ENCODE measurements around the gene TBC1D30. TPM values are rescaled to one million over a fixed set of nuclear protein-coding genes. Genes with fewer than 3 reads are reported as not detected.

TBC1D30 gene
- total and polyA plus RNA-seq, 3 experiments from 2014 or later = 1.7 TPM; not detected in 1

GRCh38 chr12:64825143-64826021 is 935 bp downstream of the TBC1D30 start:
- H3K9me3 ChIP-seq (ENCODE audit: low read length) = no peaks in the 10 kb centered on the region
- Mint-ChIP-seq H3K27ac (peak overlapping the region in 1 of 8 donors; percentile 30), H3K4me1 (peaks cover 17 to 25% (median 20%) of the 10 kb centered on the region in 3 donors), H3K9me3 (peaks cover 0 to 3% (median 2%) of the 10 kb centered on the region in 5 donors), H3K4me3 (peak overlapping the region; percentile 60 to 79 (median 76)), H3K36me3 (no peaks in the 10 kb centered on the region), H3K27me3 (peaks cover 47 to 75% of the 10 kb centered on the region in 2 donors)
- peaks cover 36% of the 10 kb centered on the region for H3K27me3 ChIP-seq (ENCODE audit: insufficient read depth, low read length, poor library complexity, severe bottlenecking)
- peaks cover 15% of the 10 kb centered on the region for H3K4me1 ChIP-seq (ENCODE audit: insufficient read depth, low read length)
- H3K27ac ChIP-seq (ENCODE audit: low read depth, low read length) = no peak overlapping the region
- ChIA-PET CTCF (interaction anchor here (1.2 to 2.2 kb wide), 3 partner anchors 11 to 29 kb away, joined by 3 to 6 read pairs (median 4); no protein-coding TSS in a partner anchor), POLR2A (no interaction called here)
- no peaks in the 10 kb centered on the region for H3K36me3 ChIP-seq (ENCODE audit: insufficient read depth, low read length)
- H3K4me3 ChIP-seq (ENCODE audit: low read length) = no peak overlapping the region
- DNase-seq = no peak

- Mint-ChIP-seq H3K4me3 (peak overlapping the region; percentile 25 to 69 (median 37)), H3K27ac (peak overlapping the region in 1 of 8 donors; percentile 22), H3K36me3 (no peaks in the 10 kb centered on the region), H3K4me1 (peaks cover 17 to 25% (median 20%) of the 10 kb centered on the region in 3 donors), H3K27me3 (peaks cover 44 to 72% of the 10 kb centered on the region in 2 donors), H3K9me3 (peaks cover 0 to 3% (median 2%) of the 10 kb centered on the region in 5 donors)
- peak in 3 of 5 donors; percentile 16 to 57 (median 25) for DNase-seq
- no peak overlapping the region for H3K4me3 ChIP-seq (ENCODE audit: low read length)
- peaks cover 15% of the 10 kb centered on the region for H3K4me1 ChIP-seq (ENCODE audit: insufficient read depth, low read length)
- H3K27ac ChIP-seq (ENCODE audit: low read depth, low read length) = no peak overlapping the region
- ChIA-PET POLR2A (no interaction called here), CTCF (interaction anchor here (1.2 to 2.2 kb wide), 3 partner anchors 10 to 30 kb away, joined by 3 to 6 read pairs (median 4); no protein-coding TSS in a partner anchor)
- H3K9me3 ChIP-seq (ENCODE audit: low read length) = no peaks in the 10 kb centered on the region
- H3K27me3 ChIP-seq (ENCODE audit: insufficient read depth, low read length, poor library complexity, severe bottlenecking) = peaks cover 36% of the 10 kb centered on the region
- no peaks in the 10 kb centered on the region for H3K36me3 ChIP-seq (ENCODE audit: insufficient read depth, low read length)
These were observed 1.8 kb downstream of the TBC1D30 start for GRCh38 chr12:64826234-64826633.

- ChIA-PET CTCF (no interaction called here), POLR2A (no interaction called here)
- Histone ChIP-seq H3K27me3 (ENCODE audit: insufficient read depth, low read length, poor library complexity, severe bottlenecking) (peaks cover 32% of the 10 kb centered on the region), H3K9me3 (ENCODE audit: low read length) (no peaks in the 10 kb centered on the region), H3K4me3 (ENCODE audit: low read length) (no peak overlapping the region), H3K4me1 (ENCODE audit: insufficient read depth, low read length) (peaks cover 15% of the 10 kb centered on the region), H3K27ac (ENCODE audit: low read depth, low read length) (no peak overlapping the region), H3K36me3 (ENCODE audit: insufficient read depth, low read length) (no peaks in the 10 kb centered on the region)
- H3K9me3 Mint-ChIP-seq = peaks cover 0 to 2% (median 0%) of the 10 kb centered on the region in 5 donors
- DNase-seq = no peak
- H3K4me3 Mint-ChIP-seq = no peak overlapping the region
- H3K27me3 Mint-ChIP-seq = peaks cover 43 to 64% of the 10 kb centered on the region in 2 donors
- H3K36me3 Mint-ChIP-seq = no peaks in the 10 kb centered on the region
- peaks cover 17 to 25% (median 20%) of the 10 kb centered on the region in 3 donors for H3K4me1 Mint-ChIP-seq
- no peak overlapping the region for H3K27ac Mint-ChIP-seq
These were observed 4.3 kb downstream of the TBC1D30 start for GRCh38 chr12:64828713-64829112.

- peaks cover 11 to 32% of the 10 kb centered on the region in 2 donors for H3K27me3 Mint-ChIP-seq
- H3K27ac Mint-ChIP-seq = no peak overlapping the region
- Histone ChIP-seq H3K9me3 (ENCODE audit: low read length) (no peaks in the 10 kb centered on the region), H3K27me3 (ENCODE audit: insufficient read depth, low read length, poor library complexity, severe bottlenecking) (no peaks in the 10 kb centered on the region), H3K4me1 (ENCODE audit: insufficient read depth, low read length) (no peaks in the 10 kb centered on the region), H3K27ac (ENCODE audit: low read depth, low read length) (no peak overlapping the region), H3K36me3 (ENCODE audit: insufficient read depth, low read length) (no peaks in the 10 kb centered on the region), H3K4me3 (ENCODE audit: low read length) (no peak overlapping the region)
- no peaks in the 10 kb centered on the region for H3K4me1 Mint-ChIP-seq
- CTCF ChIA-PET = no interaction called here
- no peaks in the 10 kb centered on the region for H3K36me3 Mint-ChIP-seq
- H3K9me3 Mint-ChIP-seq = peaks cover 0 to 4% (median 0%) of the 10 kb centered on the region in 5 donors
- no peak for DNase-seq
- H3K4me3 Mint-ChIP-seq = no peak overlapping the region
- POLR2A ChIA-PET = no interaction called here
These were observed 9.5 kb downstream of the TBC1D30 start for GRCh38 chr12:64833928-64834327.

- no peak for DNase-seq
- Mint-ChIP-seq H3K4me3 (no peak overlapping the region), H3K4me1 (no peaks in the 10 kb centered on the region), H3K9me3 (peaks cover 0 to 4% (median 0%) of the 10 kb centered on the region in 5 donors), H3K27ac (no peak overlapping the region), H3K36me3 (no peaks in the 10 kb centered on the region), H3K27me3 (peaks cover 8 to 19% of the 10 kb centered on the region in 2 donors)
- no peaks in the 10 kb centered on the region for H3K36me3 ChIP-seq (ENCODE audit: insufficient read depth, low read length)
- CTCF ChIA-PET = interaction anchor here (0.7 to 1.5 kb wide), 3 partner anchors 10 to 22 kb away, joined by 3 to 4 read pairs (median 3); no protein-coding TSS in a partner anchor
- POLR2A ChIA-PET = no interaction called here
- no peaks in the 10 kb centered on the region for H3K27me3 ChIP-seq (ENCODE audit: insufficient read depth, low read length, poor library complexity, severe bottlenecking)
- H3K27ac ChIP-seq (ENCODE audit: low read depth, low read length) = no peak overlapping the region
- no peak overlapping the region for H3K4me3 ChIP-seq (ENCODE audit: low read length)
- H3K4me1 ChIP-seq (ENCODE audit: insufficient read depth, low read length) = no peaks in the 10 kb centered on the region
- no peaks in the 10 kb centered on the region for H3K9me3 ChIP-seq (ENCODE audit: low read length)
These were observed 11.5 kb downstream of the TBC1D30 start for GRCh38 chr12:64835901-64836300.

GRCh38 chr12:64836856-64837255 is 12.4 kb downstream of the TBC1D30 start:
- Histone ChIP-seq H3K9me3 (ENCODE audit: low read length) (no peaks in the 10 kb centered on the region), H3K27ac (ENCODE audit: low read depth, low read length) (no peak overlapping the region), H3K4me1 (ENCODE audit: insufficient read depth, low read length) (no peaks in the 10 kb centered on the region), H3K4me3 (ENCODE audit: low read length) (no peak overlapping the region), H3K27me3 (ENCODE audit: insufficient read depth, low read length, poor library complexity, severe bottlenecking) (no peaks in the 10 kb centered on the region), H3K36me3 (ENCODE audit: insufficient read depth, low read length) (no peaks in the 10 kb centered on the region)
- no peaks in the 10 kb centered on the region for H3K4me1 Mint-ChIP-seq
- no peak for DNase-seq
- H3K4me3 Mint-ChIP-seq = no peak overlapping the region
- ChIA-PET CTCF (interaction anchor here (0.7 to 1.5 kb wide), 3 partner anchors 11 to 23 kb away, joined by 3 to 4 read pairs (median 3); no protein-coding TSS in a partner anchor), POLR2A (no interaction called here)
- no peaks in the 10 kb centered on the region for H3K36me3 Mint-ChIP-seq
- peaks cover 0 to 4% (median 0%) of the 10 kb centered on the region in 5 donors for H3K9me3 Mint-ChIP-seq
- H3K27ac Mint-ChIP-seq = no peak overlapping the region
- peaks cover 8 to 22% of the 10 kb centered on the region in 2 donors for H3K27me3 Mint-ChIP-seq

GRCh38 chr12:64837427-64837826 is 13.0 kb downstream of the TBC1D30 start:
- Mint-ChIP-seq H3K36me3 (no peaks in the 10 kb centered on the region), H3K4me1 (no peaks in the 10 kb centered on the region)
- no peaks in the 10 kb centered on the region for H3K9me3 ChIP-seq (ENCODE audit: low read length)

GRCh38 chr12:64840119-64840518 is 15.7 kb downstream of the TBC1D30 start:
- Histone ChIP-seq H3K27ac (ENCODE audit: low read depth, low read length) (no peak overlapping the region), H3K36me3 (ENCODE audit: insufficient read depth, low read length) (no peaks in the 10 kb centered on the region), H3K27me3 (ENCODE audit: insufficient read depth, low read length, poor library complexity, severe bottlenecking) (no peaks in the 10 kb centered on the region), H3K9me3 (ENCODE audit: low read length) (no peaks in the 10 kb centered on the region), H3K4me3 (ENCODE audit: low read length) (no peak overlapping the region), H3K4me1 (ENCODE audit: insufficient read depth, low read length) (no peaks in the 10 kb centered on the region)
- Mint-ChIP-seq H3K36me3 (no peaks in the 10 kb centered on the region), H3K27me3 (peaks cover 2 to 10% of the 10 kb centered on the region in 2 donors), H3K9me3 (no peaks in the 10 kb centered on the region), H3K4me1 (no peaks in the 10 kb centered on the region), H3K4me3 (no peak overlapping the region), H3K27ac (no peak overlapping the region)
- ChIA-PET CTCF (no interaction called here), POLR2A (no interaction called here)
- DNase-seq = no peak

More at GRCh38 chr12:64837427-64837826, 13.0 kb downstream of the TBC1D30 start:
- no peak overlapping the region for H3K27ac Mint-ChIP-seq
- POLR2A ChIA-PET = no interaction called here
- no peaks in the 10 kb centered on the region for H3K27me3 ChIP-seq (ENCODE audit: insufficient read depth, low read length, poor library complexity, severe bottlenecking)
- DNase-seq = no peak
- H3K27ac ChIP-seq (ENCODE audit: low read depth, low read length) = no peak overlapping the region
- CTCF ChIA-PET = no interaction called here
- H3K36me3 ChIP-seq (ENCODE audit: insufficient read depth, low read length) = no peaks in the 10 kb centered on the region
- H3K4me3 Mint-ChIP-seq = no peak overlapping the region
- H3K9me3 Mint-ChIP-seq = peaks cover 0 to 4% (median 0%) of the 10 kb centered on the region in 5 donors
- H3K4me3 ChIP-seq (ENCODE audit: low read length) = no peak overlapping the region
- no peaks in the 10 kb centered on the region for H3K4me1 ChIP-seq (ENCODE audit: insufficient read depth, low read length)
- peaks cover 6 to 22% of the 10 kb centered on the region in 2 donors for H3K27me3 Mint-ChIP-seq
